RPMI8226 (cell line): ENCODE data around the gene CDK5RAP1.
"Not testable (repeated sequence)": the region's sequence is repeated elsewhere in the genome, so short reads cannot be mapped to it uniquely, and the experiment has no call there.

Source experiments
- DNase-seq: peaks from one replicate; pipeline ENCODE4 v3.0.0-alpha.2; 2015

CDK5RAP1 gene

DNA sequence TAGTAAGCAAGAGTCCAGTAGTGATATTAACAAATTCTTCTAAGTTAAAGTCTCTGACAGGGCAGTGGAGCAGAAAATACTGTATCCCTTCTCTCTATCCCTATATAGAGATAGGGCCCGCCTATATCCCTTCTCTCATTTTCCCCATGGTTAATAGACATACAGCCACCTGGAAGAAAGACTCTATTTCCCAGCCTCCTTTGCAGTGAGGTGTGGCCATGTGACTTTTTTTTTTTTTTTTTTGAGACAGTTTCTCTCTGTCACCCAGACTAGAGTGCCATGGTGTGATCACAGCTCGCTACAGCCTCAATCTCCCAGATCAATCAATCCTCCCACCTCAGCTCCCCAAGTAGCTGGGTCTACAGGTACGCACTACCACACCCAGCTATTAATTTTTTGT lies 16.7 kb upstream of the CDK5RAP1 start:
- DNase-seq: no peak

DNA sequence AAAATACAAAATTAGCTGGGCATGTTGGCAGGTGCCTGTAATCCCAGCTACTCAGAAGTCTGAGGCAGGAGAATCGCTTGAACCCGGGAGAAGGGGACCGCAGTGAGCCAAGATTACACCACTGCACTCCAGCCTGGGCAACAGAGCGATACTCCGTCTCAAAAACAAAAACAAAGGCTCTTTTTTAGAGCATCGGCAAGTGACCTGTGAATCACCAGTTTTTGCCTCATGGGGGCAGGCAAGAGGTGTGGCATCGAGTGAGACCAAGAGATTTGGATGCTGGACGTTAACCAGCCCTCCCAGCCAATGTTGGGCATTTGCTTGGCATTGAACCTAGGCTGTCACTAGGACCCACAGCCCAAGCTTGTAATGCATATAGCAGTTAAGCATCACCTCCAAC lies 14.6 kb upstream of the CDK5RAP1 start:
- DNase-seq: peak; percentile 45

DNA sequence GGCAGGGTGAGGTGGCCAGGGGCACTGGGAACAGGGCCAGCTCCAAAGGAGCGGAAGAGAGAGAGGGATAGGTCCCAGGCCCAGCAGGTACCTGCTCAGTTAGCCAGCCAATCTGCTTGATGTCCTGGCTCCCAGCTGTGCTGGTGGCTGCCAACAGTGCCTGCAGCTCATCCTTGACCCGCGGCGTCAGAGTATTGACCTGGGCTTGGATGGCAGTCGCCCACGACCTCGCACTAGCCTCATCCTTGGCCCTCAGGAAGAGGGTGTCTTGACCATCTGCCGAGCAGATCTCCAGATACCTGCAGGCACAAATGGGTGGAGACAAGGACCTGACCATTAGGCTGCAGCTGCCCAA lies 11.1 kb upstream of the CDK5RAP1 start:
- DNase-seq: no peak

DNA sequence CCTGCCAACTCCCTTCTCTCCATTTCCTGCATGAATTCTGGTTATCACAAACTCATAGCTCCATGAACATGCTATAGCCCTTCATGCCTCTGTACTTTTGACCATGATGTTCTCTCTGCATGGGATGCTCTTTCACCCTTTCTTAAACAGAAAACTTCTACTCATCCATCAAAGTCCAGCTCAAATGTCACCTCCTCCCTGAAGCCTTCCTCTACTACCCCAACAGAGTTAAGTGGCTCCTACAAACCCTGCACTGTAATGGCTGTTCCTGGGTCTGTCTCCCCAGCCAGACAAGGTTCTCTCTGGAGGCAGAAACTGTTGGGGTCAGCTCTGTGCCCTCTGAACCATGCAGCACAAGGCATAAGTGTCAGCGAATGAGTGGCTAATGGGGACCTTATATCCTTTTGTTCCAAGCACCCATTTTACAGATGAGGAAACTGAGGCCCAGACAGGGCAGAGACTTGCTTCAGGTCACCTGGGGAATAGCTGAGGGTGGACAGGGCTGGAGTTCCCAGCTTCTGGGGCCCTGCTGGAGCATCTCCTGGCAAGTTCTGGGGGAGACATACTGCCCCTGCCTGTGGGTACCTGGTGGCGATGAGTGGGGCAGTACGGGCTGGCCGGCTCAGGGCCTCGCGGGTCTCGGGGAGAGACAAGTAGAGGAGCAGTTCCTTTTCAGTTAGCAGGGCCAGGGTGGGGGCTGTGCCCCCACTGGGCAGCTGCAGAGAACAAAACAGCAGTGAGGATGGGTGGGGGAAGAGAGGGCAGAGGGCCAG lies 10.6 kb upstream of the CDK5RAP1 start:
- DNase-seq: no peak

DNA sequence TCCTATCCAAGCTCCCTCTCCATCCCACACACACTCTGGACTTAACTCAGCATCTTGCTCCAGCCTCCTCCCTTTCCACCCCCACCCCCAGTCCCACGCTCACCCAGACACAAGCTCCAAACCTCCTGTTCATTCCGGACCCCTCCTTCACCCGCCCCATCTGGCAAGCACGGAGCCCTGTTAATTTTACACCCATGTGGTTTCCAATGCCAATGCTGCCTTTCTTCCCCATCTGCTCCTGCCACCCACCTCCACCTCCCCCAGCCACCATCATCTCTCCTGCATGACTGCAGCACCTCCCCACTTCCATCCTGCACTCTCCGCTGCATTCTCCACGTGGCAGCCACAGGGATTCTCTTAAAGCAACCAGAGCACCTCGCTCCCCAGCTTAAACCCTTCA lies 9.9 kb upstream of the CDK5RAP1 start:
- DNase-seq: no peak

DNA sequence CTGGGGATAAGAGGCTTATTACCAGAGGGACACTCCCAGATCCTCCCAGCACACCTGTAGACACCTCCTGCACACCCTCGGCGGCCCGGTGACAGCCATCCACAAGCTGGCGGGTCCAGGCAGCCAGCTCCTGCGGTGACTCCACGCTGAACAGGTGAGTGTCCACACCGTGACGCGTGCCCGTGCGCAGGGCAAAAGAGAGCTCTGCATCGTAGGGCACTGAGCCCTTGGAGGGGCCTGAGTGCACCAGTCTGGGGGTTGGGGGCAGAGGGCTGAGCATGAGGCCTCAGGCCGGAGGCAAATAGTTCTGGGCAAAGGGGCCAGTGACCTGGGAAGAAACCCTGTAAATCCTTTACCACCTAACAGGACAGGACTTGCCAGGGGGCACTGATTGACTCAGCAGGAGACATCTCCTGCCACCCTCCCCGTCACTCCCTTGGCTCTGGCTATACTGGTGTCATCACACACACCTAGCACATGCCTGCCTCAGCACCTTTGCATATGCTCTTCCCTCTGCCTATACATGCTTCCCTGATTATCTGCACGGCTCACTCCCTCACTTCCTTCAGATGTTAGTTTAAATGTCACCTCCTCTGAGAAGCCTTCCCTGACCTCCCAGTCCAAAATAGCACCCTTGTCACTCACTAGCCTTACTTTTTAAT lies 8.9 kb upstream of the CDK5RAP1 start:
- no peak for DNase-seq

DNA sequence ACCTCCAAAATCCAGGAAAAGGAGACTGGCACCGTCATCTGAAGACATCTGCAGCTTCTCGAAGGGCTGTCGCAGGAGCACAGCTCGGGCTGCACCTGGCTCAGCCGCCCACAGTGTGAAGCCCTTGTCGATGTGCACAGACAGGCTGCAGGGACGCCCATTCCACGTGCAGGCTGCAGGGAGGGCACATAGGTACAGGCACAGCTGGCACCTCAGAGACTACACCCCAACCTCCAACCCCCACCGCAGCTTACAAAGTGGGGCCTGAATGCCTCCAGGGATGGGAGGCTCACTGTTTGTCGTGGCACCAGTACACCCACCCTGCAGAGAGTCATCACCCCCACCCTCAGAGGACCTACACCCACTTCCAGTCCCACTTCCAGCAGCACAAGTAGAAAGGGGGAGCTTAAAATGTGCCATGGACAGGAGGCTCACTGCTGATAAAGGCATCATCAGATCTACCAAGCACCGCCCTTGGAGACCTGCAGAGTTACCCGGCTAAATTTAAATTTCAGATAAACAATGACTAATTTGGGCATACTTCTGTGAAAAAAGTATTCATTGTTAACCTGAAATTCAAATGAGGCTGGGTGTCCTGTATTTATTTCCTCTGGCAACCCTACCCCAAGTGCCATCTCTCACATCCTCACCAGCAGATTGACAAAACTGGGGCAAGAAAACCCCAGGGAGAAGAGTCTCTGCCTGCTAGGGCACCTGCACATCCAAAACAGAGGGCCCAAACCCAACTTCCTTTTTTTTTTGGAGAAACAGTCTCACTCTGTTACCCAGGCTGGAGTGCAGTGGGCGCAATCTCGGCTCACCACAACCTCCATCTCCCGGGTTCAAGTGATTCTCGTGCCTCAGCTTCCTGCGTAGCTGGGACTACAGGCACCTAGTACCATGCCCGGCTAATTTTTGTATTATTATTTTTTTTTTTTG lies 7.7 kb upstream of the CDK5RAP1 start:
- peak; percentile 11 for DNase-seq

DNA sequence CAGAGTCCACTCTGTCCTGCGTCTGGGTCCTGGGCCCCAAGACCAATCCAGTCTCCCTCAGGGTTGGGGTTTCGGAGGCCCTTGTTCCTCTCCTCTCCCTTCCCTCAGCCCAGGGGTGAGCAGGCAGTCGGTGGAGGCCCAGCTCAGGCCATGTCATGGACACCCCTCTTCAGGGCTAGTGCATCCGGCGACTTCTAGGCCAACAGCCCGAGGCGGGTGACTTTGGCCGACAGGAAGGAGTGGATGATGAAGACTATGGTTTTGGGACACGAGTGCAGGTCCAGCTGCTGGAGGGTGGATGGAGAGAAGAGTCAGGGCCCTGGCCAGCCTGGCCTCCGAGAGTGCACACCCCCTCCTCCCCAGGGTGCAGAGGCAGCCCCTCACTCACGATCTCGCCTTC lies 7.0 kb upstream of the CDK5RAP1 start:
- no peak for DNase-seq

DNA sequence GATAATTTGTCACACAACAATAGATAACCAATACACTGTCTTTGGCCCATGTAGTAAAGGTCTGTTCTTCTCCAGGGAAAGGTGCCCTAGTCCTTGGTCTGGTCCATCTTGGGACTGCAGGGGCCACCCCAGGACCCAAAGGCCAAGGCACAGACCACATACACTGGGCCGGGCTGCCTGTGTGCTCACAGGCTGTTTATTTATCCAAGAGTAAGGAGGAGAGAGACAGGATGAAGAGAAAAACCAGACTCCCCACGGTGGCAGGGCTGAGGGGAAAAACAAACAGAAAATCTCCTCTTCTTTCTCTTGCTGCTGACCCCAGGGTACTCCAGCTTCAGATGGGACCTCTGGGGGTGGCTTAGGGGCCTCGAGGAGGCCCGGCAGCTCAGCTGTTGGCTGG lies 6.5 kb upstream of the CDK5RAP1 start:
- DNase-seq: no peak

DNA sequence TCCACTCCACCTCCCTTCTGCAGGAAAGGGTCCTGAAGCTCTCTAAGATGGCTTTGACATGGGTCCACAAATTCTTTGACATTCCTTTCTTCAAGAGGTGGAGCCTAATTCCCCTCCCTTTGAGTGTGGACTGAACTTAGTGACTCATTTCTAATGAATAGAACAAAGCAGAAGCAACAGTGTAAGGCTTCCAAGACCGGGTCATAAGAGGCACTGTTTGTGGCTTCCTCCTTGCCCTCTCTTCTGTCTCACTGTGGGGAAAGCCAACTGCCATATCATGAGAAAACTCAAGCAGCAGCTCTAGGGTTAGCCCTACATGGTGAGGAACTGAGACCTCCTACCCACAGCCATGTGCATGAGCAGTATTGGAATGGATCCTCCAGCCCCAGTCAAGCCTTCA lies 5.9 kb upstream of the CDK5RAP1 start:
- no peak for DNase-seq

DNA sequence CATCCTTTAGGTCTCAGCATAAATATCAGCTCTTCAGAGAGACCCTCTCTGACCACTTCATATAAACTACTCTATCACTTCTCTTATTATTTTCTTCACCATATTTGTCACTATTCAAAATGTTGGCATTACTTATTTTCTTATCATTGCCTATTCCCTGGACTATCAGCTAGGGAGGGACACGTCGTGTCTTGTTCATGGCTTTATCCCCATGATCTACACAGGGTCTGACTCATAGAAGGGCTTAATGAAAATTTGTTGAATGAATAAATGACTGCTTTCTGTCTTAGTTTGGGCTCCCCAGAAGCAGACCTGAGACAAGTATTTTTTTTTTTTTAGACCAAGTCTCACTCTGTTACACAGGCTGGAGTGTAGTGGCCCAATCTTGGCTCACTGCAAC lies 3.0 kb upstream of the CDK5RAP1 start:
- no peak for DNase-seq

DNA sequence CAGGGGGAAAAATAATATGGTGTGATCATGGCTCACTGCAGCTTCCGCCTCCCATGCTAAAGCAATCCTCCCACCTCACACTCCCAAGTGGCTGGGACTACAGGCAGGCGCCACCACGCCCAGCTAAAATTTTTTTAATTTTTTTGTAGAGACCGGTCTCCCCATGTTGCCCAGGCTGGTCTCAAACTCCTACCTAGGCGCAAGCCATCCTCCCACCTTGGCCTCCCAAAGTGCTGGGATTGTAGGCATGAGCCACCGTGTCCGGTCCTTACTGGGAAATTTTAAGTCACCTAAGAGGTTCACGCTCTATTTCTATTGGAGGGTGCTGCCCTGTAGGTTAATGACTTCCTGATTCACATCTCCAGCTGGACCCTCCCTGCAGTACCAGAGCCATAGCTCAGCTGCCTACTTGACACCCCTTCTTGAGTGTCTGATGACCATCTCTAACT lies 626 bp upstream of the CDK5RAP1 start:
- DNase-seq: peak; percentile 32

DNA sequence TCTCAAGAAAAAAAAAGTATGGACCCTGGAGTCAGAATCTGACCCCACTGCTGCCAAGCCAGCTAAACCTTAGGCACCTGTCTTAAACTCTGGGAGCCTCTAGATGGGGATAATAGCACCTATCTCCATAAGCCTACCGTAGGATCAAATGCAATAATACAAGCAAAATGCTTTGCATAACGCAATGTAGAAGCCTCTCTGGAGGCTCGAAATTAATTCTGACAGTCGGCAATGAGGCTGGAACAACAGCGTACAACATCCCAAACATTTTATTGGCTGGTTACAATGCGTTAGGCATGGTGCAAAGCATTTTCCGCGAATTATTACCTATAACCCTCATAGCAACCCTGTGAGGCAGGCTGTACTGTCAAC lies 521 bp downstream of the CDK5RAP1 start:
- DNase-seq: peak; percentile 42

DNA sequence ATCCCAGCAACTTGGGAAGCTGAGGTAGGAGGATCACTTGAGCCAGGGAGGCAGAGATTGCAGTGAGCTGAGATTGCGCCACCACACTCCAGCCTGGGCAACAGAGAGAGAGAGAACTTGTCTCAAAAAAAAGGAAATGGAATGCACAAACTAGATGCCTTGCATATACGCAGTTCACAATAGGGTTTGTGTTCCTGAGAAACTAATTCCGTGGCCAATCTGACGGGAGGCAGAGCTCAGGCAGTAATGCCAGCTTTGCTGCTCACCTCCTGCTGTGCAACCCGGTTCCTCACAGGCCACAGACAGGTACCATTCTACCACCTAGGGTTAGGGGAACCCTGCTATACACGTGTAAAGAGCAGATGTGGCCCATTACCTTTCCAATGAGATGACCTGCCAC lies 1.4 kb downstream of the CDK5RAP1 start:
- DNase-seq: no peak

DNA sequence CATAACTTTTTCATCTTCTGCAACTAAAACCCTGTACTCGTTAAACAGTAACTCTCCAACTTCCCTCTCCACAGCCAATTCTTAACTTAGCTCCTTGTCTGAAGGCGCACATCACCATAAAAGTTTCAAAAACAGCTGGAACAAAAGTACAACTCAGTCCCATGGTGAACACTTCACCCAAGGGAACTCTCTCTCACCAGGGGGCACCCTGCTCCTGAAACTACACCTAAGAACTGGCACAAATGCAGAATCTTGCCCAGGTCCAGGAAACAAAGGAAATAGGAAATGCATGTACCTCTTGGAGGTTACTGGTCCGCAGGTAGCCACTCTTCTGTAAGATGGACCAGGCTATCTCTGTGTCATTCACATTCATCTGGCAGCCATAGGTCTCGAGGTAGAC lies 6.6 kb downstream of the CDK5RAP1 start:
- no peak for DNase-seq

DNA sequence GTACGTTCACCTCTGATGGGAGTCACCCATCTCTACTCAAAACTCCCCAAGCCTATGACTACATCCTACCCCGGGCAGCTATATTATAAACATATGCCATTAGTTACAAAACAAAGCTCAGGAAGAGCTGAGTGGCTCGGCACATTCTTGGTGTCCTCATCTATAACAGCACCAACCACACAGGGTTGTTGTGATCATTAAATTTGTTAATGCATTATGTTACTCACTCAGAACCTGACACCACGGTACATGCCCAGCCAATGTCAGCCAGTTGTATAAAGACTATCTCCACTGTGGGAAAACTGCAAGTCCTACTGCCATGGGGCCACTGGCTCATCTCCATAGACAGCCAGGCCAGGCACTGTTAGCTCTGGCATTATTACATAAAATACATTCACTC lies 7.7 kb downstream of the CDK5RAP1 start:
- no peak for DNase-seq

DNA sequence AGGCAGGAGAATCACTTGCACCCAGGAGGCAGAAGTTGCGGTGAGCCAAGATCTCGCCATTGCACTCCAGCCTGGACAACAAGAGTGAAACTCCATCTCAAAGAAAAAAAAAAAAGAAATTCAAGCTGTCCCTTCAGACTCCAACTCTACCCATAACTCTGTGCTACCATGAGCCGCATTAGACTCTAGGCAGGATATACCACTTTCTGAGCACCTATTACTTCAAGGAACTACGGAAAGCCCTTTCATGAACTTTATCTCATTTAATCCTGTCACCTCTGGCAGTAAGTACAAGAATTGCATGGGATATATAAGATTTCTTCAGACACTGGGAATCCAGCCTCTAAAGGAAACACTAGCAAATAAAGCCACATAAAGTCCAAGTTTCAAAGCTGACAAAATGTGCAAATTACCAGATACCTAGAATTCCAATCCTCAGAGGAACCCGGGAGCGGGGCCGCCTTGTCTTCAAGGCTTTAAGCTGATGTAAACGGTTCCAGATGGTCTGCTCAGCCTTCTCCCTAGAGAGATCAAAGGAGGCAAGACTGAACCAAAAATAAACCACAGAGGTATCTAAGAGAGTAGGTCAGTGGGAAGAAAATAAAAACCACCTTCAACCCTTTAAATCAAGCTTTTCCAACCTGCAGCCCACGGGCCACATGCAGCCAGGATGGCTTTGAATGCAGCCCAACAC lies 9.4 kb downstream of the CDK5RAP1 start:
- no peak for DNase-seq

DNA sequence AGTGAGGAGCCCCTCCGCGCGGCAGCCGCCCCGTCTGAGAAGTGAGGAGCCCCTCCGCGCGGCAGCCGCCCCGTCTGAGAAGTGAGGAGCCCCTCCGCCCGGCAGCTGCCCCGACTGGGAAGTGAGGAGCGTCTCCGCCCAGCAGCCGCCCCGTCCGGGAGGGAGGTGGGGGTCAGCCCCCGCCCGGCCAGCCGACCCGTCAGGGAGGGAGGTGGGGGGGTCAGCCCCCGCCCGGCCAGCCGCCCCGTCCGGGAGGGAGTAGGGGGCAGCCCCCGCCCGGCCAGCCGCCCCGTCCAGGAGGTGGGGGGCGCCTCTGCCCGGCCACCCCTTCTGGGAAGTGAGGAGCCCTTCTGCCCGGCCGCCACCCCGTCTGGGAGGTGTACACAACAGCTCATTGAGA lies 12.0 kb downstream of the CDK5RAP1 start:
- DNase-seq: not testable (repeated sequence)

DNA sequence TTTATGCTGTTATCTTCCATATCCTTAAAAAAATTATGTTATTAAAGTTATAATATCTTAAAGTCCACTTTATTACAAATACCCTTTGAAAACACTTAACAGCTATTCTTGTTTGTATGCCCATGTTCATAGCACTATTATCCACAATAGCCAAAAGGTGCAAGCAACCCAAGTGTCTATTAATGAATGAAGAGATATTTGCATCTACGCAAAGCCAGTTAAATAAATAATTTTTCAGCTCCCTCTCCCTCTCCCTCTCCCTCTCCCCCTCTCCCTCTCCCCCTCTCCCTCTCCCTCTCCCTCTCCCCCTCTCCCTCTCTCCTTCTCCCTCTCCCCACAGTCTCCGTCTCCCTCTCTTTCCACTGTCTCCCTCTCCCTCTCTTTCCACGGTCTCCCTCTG lies 13.1 kb downstream of the CDK5RAP1 start:
- DNase-seq: no peak

DNA sequence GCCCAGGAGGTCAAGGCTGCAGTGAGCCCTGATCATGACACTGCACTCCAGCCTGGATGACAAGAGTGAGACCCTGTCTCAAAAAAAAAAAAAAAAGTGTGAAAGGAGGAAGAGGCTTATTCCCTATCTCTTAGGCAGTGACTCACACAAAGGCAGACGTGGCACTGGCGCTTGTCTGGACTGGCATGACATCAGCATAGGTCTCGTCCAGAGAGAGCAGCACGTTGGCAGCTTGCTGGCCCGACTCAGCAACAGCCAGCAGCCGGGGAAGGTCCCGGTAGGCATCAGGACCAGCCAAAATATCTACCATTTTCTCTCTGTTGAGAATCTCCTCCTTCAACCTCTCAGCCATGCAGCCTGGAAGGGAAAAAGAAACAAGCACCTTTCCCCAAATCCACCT lies 14.1 kb downstream of the CDK5RAP1 start:
- no peak for DNase-seq

DNA sequence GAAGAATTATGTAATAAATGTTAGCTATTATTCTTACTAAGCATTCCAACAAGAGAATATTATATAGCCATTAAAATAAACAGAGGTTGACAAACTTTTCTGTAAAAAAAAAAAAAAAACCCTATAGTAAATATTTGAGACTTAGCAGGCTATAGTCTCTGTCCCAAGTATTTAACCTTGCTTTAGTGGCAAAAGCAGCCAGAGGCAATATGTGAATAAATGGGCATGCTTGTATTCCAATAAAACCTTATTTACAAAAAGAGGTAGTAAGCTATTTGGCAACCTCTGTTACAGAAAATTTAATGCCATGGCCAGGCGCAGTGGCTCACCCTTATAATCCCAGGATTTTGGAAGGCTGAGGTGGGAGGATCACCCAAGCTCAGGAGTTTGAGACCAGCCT lies 14.6 kb downstream of the CDK5RAP1 start:
- DNase-seq: no peak

DNA sequence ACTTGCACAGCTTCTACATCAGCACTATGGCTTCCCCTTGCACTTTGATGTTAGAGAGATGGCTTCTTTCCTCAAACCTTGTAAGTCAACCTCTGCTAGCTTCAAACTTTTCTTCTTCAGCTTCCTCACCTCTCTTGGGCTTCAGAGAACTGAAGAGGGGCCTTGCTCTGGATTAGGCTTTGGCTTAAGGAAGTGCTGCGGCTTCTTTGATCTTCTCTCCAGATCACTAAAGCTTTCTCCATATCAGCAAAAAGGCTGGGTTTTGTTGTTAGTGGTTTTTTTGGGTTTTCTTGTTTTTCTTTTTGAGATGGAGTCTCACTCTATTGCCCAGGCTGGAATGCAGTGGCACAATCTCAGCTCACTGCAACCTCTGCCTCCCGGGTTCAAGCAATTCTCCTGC lies 24.0 kb downstream of the CDK5RAP1 start:
- DNase-seq: no peak
